HEK293 (cell line): ENCODE data around the gene ARL15.

Source experiments
- CTCF ChIA-PET: fragments of 350-600 bp; formaldehyde crosslinking; extraction: SDS; loops from one replicate; lab custom pipeline; 2021; ENCODE audit warnings: antibody characterized with exemption; lab: Yijun Ruan, JAX
- POLR2A ChIA-PET: fragments of 300-600 bp; formaldehyde crosslinking; extraction: SDS; loops from one replicate; lab custom pipeline; 2020; ENCODE audit warnings: antibody characterized with exemption, inconsistent platforms; lab: Yijun Ruan, JAX
- H3K27ac ChIP-seq: fragments of 200-500 bp; sonication (Bioruptor generic); 2 replicates; pipeline ENCODE4 v1.5.1; 2014; ENCODE audit warnings: low read depth, low read length, control low read depth, inconsistent platforms; ENCODE audit errors: extremely low read depth
- H3K36me3 ChIP-seq, 2 experiments: fragments of 200-500 bp in 1 of 2; sonication (Bioruptor generic) in 1 of 2; 1 replicate in 1 of 2; 2 replicates in 1 of 2; pipeline ENCODE4 v1.5.1; 2014 to 2017; ENCODE audit warnings: inconsistent platforms in 2 of 2, low read length in 2 of 2; ENCODE audit not compliant: control insufficient read depth in 2 of 2, insufficient read depth in 1 of 2
- H3K4me1 ChIP-seq: fragments of 200-500 bp; sonication (Bioruptor generic); 2 replicates; pipeline ENCODE4 v1.5.1; 2014; ENCODE audit warnings: mild to moderate bottlenecking, low read length, inconsistent platforms; ENCODE audit not compliant: control insufficient read depth, insufficient read depth
- H3K4me3 ChIP-seq: 2 replicates; pipeline ENCODE4 v1.5.1; 2011; ENCODE audit warnings: low read depth, mild to moderate bottlenecking, control low read depth, low read length, moderate library complexity
- H3K9me3 ChIP-seq: fragments of 200-500 bp; sonication (Bioruptor generic); 2 replicates; pipeline ENCODE4 v1.5.1; 2014; ENCODE audit warnings: low read depth, low read length, inconsistent platforms; ENCODE audit not compliant: control insufficient read depth, insufficient read depth
- INSM2 ChIP-seq: fragments of 450-650 bp; formaldehyde crosslinking; IDR thresholded peaks from 2 replicates; pipeline ENCODE4 v1.5.1; 2016; ENCODE audit warnings: missing biosample characterization, missing genetic modification characterization
- PRDM2 ChIP-seq: fragments of 450-650 bp; formaldehyde crosslinking; IDR thresholded peaks from 2 replicates; pipeline ENCODE4 v1.5.1; 2016; ENCODE audit warnings: missing biosample characterization, missing genetic modification characterization, borderline replicate concordance
- WT1 ChIP-seq: fragments of 450-650 bp; formaldehyde crosslinking; IDR thresholded peaks from 2 replicates; pipeline ENCODE4 v1.5.1; 2016; ENCODE audit warnings: missing biosample characterization, missing genetic modification characterization
- ZNF146 ChIP-seq: fragments of 450-650 bp; formaldehyde crosslinking; IDR thresholded peaks from 2 replicates; pipeline ENCODE4 v1.5.1; 2016; ENCODE audit warnings: missing biosample characterization, missing genetic modification characterization
- ZNF169 ChIP-seq: fragments of 450-650 bp; formaldehyde crosslinking; IDR thresholded peaks from 2 replicates; pipeline ENCODE4 v1.5.1; 2016; ENCODE audit warnings: missing biosample characterization, missing genetic modification characterization
- ZNF518A ChIP-seq: fragments of 450-650 bp; formaldehyde crosslinking; conservative IDR thresholded peaks from 2 replicates; pipeline ENCODE4 v1.5.1; 2016; ENCODE audit warnings: low read depth, missing biosample characterization, missing genetic modification characterization
- ZNF626 ChIP-seq: fragments of 450-650 bp; sonication (Bioruptor Pico); formaldehyde crosslinking; IDR thresholded peaks from 2 replicates; pipeline ENCODE4 v1.5.1; 2018; ENCODE audit warnings: missing biosample characterization, missing genetic modification characterization, inconsistent platforms
- ZNF76 ChIP-seq: fragments of 450-650 bp; formaldehyde crosslinking; IDR thresholded peaks from 2 replicates; pipeline ENCODE4; 2016; ENCODE audit warnings: low read depth, missing biosample characterization, missing genetic modification characterization, borderline replicate concordance
- TF ChIP-seq, protein P1 (sequence below): fragments of 450-650 bp; formaldehyde crosslinking; IDR thresholded peaks from 2 replicates; pipeline ENCODE4 v1.5.1; 2016; ENCODE audit warnings: missing biosample characterization, missing genetic modification characterization
- TF ChIP-seq, protein P2 (sequence below): fragments of 450-650 bp; formaldehyde crosslinking; IDR thresholded peaks from 2 replicates; pipeline ENCODE4 v1.5.1; 2016; ENCODE audit warnings: missing biosample characterization, missing genetic modification characterization

ARL15 gene

DNA sequence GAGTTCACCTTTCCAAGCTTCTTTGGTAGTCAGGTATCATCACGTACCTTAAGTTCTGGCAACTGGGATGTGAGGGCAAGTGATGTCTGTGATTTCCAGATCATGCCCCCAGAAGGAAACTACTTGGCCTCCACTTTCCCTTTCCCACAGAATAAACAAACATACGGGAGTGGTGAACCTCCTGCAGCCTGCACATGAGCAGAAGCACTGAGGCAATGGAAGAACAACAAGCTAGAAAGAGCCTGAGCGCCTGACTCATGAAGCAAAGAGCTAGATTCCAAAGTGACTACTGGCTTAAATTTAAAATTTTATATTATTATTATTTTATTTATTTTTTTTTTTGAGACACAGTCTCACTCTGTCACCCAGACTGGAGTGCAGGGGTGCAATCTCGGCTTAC is 35.0 kb downstream of the ARL15 start:
- ChIA-PET POLR2A (no interaction called here), CTCF (interaction anchor here (0.6 to 1.1 kb wide), 2 partner anchors 9 to 30 kb away, joined by 3 read pairs; no protein-coding TSS in a partner anchor)
- Histone ChIP-seq H3K9me3 (no peaks in the 10 kb centered on the region), H3K27ac (no peak overlapping the region), H3K36me3 (no peaks in the 10 kb centered on the region), H3K4me1 (no peaks in the 10 kb centered on the region), H3K4me3 (no peak overlapping the region)
- TF ChIP-seq INSM2 (tag by site-specific recombination) (no peak), ZNF169 (no peak), ZNF76 (no peak), WT1 (tag by site-specific recombination) (no peak), ZNF626 (no peak), ZNF518A (tag by site-specific recombination) (no peak), ZNF146 (tag by site-specific recombination) (no peak), PRDM2 (tag by site-specific recombination) (no peak)
- TF ChIP-seq, protein P1, sequence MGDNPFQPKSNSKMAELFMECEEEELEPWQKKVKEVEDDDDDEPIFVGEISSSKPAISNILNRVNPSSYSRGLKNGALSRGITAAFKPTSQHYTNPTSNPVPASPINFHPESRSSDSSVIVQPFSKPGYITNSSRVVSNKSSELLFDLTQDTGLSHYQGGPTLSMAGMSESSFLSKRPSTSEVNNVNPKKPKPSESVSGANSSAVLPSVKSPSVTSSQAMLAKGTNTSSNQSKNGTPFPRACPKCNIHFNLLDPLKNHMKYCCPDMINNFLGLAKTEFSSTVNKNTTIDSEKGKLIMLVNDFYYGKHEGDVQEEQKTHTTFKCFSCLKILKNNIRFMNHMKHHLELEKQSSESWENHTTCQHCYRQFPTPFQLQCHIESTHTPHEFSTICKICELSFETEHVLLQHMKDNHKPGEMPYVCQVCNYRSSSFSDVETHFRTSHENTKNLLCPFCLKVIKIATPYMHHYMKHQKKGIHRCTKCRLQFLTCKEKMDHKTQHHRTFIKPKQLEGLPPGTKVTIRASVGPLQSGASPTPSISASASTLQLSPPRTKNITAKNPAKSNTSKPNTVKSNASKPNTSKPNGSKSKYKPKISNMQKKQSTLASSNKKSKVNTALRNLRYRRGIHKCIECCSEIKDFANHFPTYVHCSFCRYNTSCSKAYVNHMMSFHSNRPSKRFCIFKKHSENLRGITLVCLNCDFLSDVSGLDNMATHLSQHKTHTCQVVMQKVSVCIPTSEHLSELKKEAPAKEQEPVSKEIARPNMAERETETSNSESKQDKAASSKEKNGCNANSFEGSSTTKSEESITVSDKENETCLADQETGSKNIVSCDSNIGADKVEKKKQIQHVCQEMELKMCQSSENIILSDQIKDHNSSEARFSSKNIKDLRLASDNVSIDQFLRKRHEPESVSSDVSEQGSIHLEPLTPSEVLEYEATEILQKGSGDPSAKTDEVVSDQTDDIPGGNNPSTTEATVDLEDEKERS (tag by site-specific recombination): no peak
- TF ChIP-seq, protein P2, sequence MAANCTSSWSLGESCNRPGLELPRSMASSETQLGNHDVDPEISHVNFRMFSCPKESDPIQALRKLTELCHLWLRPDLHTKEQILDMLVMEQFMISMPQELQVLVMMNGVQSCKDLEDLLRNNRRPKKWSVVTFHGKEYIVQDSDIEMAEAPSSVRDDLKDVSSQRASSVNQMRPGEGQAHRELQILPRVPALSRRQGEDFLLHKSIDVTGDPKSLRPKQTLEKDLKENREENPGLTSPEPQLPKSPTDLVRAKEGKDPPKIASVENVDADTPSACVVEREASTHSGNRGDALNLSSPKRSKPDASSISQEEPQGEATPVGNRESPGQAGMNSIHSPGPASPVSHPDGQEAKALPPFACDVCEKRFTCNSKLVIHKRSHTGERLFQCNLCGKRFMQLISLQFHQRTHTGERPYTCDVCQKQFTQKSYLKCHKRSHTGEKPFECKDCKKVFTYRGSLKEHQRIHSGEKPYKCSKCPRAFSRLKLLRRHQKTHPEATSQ (tag by site-specific recombination): no peak
